HTR-8/SVneo (cell line): ENCODE data around the gene RGS4.

Source experiments
- DNase-seq: peaks from one replicate; pipeline ENCODE4 v3.0.0; 2011; ENCODE audit warnings: low spot score, mixed read lengths; ENCODE audit not compliant: insufficient read length
- FAIRE-seq: peaks from 2 replicates; lab custom pipeline; 2011; peaks lifted over from hg19 to GRCh38; lab: Jason Lieb, UNC

RGS4 gene

DNA sequence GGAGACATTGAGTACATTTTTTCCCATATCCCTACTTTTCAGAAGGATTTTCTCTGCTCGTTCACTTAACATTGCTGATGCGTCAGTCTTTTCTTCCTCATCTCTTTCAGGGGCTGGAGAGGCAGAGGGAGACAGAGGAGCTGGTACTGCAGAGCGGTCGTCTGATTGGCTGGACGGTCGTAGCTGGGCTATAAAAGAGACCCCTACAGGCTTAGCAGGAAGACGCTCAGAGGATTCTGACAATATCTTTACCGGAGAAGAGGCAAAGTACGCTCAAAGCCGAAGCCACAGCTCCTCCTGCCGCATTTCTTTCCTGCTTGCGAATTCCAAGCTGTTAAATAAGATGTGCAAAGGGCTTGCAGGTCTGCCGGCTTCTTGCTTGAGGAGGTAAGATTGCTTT, at the start of gene RGS4:
Gene RGS4, plus strand, starts transcription at position 220 of the 400 bp plus-strand sequence. Its CDS starts 124 bp downstream, at position 344.
- peak; percentile 57 for DNase-seq
- no peak for FAIRE-seq

DNA sequence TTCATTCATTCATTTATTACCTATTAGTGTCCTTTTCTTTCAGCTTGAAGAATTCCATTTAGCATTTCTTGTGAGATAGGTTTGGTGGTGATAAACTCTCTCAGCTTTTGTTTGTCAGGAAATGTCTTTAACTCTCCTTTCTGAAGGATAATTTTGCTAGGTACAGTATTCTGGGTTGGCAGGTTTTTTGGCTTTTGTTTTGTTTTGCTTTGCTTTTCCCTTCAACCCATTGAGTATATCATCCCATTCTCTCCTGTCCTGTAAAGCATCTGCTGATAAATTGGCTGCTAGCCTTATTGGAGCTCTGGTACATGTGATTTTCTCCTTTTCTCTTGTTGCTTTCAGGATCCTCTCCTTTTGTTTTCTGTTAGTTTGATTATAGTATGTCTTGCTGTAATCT, 47.0 kb upstream of the RGS4 start:
- FAIRE-seq = no peak
- DNase-seq = no peak

DNA sequence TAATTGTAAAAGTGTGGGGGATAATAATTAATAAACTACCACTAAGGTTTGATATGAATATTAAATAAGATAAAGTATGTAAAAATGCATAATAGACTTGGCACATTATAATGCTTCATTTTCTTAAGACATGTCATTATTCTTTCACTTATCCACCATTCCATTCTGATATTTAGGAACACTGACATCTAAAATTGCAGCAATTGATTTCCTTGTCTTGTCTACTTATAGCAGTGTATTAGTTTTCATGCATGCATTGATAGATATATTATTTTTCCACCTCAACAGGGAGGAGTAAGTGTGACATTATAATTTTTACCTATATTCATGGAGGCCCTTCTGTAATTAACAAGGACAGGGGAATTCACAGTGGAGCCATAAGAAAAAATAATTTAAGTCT, 41.6 kb upstream of the RGS4 start:
- FAIRE-seq (no peak), DNase-seq (no peak)

DNA sequence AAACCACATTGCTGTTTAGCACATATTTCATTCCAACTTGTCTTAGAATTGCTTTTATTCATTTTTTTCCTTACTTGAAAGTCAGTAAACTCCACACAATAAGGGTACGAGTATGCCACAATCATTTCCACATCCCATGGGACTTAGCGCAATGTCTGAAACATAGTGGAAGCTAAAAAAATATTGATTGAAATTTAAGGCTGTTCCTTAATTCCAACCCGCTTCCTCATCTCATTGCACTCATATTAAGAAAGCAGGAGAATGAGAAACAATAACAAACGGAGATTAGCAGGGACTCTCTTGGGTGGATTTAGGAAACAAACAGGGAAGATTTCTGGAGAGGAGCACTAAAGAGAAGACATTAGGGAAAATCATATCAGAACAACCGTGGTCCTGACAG, 39.3 kb upstream of the RGS4 start:
- FAIRE-seq (no peak), DNase-seq (no peak)

DNA sequence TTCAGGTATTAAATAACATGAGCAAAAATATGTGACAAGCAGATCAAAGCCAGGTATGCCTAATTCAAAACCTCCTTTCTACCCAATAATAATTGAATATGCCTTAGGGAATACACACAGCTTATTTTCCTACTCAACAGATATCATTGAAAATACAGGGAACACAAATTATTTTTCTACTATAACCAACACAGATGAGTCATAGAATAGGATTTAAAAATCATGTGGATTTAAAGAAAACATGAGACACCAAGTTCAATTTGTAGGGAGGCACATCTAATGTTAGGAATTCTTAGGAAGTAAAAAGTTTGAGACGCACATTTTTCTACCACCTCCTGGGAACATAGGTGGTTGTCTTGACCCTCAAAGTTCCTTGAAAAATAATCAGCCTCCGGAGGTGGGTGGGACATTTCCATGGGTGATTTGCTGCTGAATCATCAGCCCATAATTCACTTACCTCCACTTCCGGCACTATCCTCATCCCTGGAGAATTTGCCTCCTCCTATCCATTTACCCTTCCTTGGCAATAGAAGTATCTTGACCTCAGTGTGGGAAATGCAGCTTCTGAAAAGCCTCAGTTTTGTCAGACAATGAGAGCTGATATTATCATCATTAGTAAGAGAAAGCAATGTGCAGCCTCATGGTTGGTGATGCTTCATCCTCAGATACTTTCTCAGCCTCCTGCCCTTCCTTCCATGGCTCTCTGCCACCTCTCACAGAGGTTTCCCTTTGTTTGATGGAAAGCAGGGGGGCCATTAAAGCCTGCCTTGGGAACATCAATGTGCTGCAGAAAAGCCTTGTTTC, 33.5 kb upstream of the RGS4 start:
- peak; percentile 48 for DNase-seq
- FAIRE-seq = no peak

DNA sequence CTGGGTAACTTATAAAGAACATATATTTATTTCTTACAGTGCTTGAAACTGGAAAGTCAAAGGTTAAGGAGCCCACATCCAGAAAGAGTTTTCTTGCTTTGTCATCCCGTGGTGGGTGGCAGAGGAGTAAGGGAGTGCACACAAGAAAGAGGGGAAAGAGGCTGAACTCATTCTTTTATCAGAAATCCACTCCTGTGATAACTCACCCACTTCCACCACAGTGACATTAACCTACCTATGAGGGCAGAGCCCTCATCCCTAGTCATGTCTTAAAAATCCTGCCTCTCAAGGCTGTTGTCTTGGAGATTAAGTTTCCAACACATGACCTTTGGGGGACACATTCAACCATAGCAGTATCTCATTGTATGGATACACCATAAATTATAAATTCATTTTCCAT, 32.5 kb upstream of the RGS4 start:
- no peak for FAIRE-seq
- DNase-seq = no peak

DNA sequence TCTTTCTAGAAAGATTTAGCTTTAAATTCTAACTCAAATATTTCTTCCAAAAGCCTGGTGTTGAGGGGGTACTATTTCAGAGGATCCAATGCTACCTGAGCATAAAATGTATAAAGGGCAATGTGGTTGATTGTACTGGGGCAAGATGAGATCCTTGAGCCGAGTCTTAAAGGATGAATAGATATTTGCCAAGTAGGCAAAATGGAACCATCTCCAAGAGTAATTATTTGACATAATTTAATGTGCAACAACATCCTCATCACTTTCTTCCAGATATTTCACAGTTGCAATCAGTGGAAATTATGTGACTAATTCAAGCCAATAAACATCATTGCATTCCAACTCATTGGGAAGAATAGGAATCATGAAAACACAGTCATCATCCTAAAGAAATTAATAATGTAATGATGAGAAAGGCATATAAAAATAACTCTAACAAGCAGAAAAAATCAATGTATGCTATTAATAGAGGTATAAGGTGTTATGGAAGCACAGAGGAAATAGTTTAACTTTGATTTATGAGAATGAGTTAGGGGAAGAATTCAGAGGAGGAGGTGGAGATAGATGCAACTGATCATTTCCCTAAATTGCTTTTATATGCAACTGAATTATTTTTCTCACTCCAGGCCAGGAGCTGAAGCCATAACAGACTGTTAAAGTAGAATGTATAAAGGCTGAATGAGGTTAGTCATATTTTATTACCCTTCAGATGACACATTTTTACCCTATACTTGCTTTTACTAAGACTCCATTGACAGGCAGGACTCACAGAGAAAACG, 30.0 kb upstream of the RGS4 start:
- FAIRE-seq (no peak), DNase-seq (no peak)

DNA sequence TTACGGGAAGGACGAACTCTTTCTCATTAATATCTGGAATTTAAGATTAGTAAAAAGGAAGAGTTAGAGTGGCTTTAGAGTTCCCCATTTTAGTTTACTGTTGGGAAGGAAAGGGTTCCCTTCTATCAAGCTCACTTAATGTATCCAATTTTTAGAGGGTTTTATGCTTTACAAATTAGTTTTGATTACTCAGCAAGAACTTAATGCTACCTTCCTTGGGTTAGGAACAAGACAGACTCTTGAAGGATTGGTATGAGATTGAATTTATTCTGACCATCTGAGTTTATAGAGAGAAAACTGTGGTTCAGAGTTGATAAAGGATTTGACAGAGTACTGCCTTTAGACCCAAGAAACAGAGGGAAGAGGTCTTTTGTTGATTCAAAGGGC, 29.5 kb upstream of the RGS4 start:
- DNase-seq = no peak
- no peak for FAIRE-seq

DNA sequence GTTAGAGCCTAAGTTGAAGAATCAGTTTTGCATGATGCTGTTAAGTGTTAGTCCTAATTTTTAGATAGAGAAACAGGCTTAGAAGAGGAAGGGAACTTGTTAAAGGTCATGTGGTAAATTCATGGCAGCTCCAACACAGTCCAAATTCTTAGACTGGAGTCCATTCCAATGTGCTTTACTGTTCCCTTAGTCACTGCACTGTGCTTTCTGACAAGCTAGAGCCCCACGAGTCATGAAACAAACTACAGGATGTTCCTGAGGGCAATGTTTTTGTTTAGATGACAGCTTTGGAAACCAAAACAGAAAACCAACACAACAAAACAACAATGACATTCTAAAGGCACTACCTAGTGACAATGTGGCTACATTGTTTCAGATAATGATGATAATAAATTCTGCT, 23.1 kb upstream of the RGS4 start:
- DNase-seq (no peak), FAIRE-seq (no peak)

DNA sequence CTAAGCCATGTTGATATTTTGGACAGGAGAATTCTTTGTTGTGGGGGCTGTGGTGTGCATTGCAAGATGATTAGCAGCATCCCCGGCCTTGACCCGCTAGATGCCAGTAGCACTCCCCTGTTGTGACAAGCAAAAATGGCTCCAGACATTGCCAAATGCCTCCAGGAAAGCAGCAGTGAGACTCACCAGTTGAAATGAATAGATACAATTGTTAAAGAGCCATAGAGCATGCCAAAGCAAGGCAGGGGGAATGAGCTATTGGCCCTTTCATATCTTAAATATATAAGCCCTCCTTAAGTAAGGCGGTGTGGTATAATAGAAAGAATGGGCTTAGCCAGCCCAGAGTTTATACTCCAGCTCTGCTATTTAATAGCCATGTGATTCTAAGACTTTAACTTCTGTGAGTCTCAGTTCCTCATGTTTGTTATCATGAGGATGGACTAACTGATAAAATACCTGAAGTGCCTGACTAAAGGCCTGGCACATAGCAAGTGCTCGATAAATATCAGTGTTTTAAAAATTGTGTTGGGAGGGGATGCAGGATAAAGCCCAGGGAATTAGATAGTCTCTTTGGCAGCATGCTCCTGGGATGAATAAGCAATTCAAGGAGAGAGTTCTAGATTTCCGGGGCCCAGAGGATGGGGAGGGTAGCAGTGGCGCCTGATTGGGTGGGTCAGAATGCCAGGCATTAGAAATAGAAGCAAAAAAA, 21.1 kb upstream of the RGS4 start:
- no peak for DNase-seq
- no peak for FAIRE-seq

DNA sequence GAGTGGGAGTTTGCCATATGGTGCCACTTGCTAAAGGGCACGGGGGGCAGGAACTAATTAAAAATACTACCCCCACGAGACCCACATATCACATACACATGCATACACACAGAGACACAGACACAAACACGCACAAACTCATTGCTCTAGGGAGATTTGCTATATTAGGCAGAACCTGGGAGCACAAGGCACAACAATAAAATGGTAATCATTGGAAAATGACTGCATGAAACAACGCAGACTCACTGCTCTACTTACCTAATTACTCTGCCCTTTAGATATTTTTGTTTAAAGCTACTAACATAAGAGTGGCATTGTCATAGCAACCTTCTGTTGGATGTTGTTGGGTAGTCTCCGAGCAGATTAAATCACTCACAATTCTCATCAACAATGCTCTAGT, 20.3 kb upstream of the RGS4 start:
- no peak for FAIRE-seq

DNA sequence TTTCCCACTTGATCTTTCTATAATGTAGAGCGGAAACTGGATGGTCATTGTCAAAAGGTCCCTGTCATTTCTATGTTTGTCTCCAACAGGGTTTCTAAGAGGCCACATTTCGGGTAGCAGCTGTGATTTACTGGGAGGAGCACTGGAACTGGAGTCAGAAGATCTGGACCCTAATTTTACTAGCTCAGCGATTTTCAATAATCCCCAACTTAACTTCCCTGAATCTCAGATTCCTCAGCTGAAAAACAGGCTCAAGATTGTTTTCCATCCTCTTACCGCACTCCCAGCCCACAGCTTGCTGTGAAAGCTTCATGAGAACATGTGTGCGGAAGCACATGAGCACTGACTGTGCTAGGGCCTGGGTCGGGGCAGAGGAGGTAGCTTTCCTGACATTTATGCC, 19.9 kb upstream of the RGS4 start:
- DNase-seq (no peak), FAIRE-seq (no peak)

More for the DNA sequence above, 20.3 kb upstream of the RGS4 start:
- DNase-seq = no peak

DNA sequence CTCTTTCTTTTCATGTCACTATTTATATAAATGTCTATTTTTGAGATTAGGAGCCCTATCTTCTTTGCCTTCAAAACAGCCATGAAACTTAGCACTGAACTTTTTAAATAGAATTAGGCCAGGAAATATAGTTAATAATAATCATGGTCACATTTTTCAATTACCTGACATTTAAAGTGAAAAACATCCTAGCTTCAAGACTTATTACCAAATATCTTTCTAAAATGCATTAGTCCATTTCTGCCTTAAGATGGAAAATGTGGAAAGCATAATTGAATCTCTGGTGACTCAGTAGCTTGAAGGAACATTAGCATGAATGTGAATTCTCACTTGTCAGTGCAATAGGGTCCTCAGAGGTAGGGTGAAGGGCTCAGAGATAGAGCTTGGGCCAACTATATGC, 18.7 kb upstream of the RGS4 start:
- FAIRE-seq (no peak), DNase-seq (no peak)

DNA sequence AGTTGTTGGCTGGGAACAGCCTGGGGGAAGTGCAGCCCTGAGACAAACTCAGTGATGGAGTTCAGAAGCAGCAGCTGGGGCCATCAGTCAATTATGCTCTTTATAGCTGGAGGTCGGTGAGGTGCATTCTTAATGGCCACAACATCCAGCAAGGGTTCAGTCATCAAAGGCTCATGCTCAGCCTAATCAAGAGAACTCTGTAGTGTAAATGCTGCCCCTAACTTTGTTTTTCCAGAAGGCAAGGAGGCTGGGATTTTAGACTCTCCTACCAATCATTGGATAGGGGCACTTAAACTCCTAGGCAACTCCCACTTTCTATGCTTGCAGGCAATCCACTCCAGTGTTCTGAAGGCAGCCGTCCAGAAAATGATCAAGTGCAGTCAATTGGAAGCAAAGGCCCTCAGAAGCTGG, 15.0 kb upstream of the RGS4 start:
- FAIRE-seq (no peak), DNase-seq (no peak)

DNA sequence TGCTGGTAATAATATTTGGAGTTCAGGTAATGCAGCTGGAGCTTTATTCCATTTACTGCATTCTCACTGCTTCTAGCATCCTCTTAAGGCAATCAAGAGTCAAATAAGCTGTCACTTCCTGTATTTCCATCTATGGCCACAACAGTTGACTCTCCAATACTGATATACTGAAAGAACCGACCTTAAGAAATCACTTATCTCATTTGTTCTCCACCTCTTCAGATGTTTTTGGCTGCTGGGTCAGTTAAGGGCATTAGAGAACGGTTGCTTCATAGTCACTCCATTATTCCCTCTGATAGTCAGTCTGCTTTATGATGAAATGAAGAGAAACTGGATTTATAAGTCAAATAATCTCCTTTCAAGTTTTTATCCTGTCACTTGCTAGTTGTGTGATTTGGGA, 14.2 kb upstream of the RGS4 start:
- DNase-seq (no peak), FAIRE-seq (no peak)

DNA sequence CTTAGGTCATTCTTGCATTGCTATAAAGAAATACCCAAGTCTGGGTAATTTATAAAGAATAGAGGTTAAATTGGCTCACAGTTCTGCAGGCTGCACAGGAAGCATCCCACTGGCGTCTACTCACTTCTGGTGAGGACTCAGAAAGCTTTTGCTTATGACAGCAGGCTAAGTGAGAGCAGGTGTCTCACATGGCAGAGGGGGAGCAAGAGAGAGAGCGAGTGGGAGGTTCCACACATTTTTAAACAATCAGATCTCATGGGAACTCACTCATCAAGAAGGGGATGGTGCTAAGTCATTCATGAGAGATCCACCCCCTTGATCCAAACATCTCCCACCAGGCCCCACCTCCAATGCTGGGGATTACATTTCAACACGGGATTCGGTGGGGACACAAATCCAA, 13.6 kb upstream of the RGS4 start:
- DNase-seq (no peak), FAIRE-seq (no peak)

DNA sequence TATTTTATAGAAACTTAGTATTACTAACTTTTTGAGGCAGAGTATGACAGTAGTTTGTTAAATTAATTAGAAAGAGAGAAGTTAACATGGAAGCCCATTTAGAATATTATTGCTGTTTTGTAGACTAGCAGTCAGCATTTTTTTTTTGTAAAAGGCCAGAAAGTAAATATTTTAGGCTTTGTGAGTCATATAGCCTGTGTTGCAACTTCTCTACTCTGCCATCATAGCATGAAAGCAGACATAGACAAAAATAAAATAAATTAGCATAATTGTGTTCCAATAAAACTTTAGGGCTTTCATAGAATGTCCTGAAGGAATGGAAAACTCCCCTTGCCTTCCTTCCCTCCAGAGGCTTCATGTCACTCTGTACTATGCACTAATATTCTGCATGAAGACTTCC, 12.3 kb upstream of the RGS4 start:
- DNase-seq (no peak), FAIRE-seq (no peak)

DNA sequence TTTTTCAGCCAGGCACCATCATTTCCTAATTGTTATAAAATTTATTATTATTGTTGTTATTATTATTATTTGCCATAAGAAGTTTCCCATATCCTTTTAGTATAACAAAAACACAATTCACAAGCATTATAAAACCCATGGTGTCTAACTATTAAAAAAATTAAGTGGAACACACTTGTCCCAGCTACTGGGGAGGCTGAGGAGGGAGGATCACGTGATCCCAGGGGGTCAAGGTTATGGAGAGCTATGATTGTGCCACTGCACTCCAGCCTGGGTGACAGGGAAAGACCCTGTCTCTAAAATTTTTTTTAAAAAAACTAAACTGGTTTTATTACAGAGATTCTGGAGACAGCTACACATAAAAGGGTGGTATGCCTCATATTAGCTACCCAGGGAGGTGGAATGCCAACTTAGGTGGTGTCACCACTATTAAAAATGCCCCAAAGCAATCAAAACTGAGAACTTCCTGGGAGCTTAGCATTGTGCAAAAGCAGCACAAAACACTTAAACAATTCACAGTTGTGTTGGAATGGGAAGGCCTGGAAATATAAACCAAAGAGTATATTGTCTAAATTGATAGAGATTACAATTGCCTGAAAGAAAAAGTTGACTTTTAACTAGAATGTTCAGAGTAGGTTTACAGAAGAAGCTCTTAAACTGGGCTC, 8.7 kb upstream of the RGS4 start:
- FAIRE-seq (no peak), DNase-seq (no peak)

DNA sequence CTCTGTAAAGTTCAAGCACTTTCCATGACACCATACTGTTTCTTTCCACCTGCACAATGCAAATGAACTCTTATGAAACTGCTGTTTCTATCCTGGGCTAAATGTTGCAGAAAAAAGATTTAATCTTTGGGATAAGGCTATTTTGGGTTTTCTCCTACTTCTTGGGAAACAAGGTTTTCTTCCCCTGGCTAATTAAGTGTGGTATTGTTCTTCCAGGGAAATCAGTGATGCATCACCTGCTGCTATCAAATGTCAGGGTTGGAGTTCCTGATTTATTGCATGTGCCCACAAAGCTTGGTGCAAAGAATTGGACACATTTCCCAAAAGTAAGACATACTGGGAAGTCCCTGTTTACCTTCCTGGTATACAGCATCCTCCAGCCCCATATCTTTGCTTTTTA, 6.0 kb upstream of the RGS4 start:
- no peak for FAIRE-seq

DNA sequence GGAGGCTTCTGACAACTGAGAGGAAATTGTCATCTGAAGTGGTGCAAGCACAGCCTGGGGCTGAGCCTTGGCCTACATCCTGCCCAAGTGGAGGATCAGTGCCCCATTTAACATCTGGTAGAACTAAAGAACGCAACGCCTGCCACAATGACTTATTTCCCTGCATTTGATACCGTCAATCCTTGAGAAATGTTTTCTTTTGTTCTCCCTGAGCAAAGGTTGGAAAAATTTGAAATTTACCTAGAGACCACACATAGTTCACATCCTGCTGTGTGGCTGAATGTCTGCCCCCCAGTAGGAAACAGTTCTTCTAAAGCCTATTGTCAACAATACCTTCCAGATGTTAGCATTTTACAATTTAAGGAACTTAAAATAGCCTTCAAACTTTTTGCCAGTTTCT, 5.6 kb upstream of the RGS4 start:
- no peak for FAIRE-seq
- DNase-seq = no peak

More for the DNA sequence above, 6.0 kb upstream of the RGS4 start:
- DNase-seq = no peak

DNA sequence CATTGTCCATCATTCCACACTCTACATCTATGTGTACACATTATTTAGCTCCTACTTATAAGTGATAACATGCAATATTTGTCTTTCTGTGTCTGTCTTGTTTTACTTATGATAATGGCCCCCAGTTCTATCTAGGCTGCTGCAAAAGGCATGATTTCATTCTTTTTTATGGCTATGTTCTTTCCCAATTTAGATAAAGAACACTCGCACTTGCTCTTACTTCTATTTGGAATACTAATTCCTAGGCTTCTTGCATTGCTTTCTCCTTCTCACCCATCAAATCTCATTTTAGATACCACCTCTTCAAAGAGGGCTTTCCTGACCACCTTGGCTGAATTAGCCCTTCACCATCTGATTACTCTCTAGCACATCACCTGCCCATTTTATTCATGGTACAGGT, 3.0 kb upstream of the RGS4 start:
- FAIRE-seq = no peak

More for the DNA sequence above, 3.0 kb upstream of the RGS4 start:
- no peak for DNase-seq
